ENCODE measurements around the gene BAIAP2L1.

DNA sequence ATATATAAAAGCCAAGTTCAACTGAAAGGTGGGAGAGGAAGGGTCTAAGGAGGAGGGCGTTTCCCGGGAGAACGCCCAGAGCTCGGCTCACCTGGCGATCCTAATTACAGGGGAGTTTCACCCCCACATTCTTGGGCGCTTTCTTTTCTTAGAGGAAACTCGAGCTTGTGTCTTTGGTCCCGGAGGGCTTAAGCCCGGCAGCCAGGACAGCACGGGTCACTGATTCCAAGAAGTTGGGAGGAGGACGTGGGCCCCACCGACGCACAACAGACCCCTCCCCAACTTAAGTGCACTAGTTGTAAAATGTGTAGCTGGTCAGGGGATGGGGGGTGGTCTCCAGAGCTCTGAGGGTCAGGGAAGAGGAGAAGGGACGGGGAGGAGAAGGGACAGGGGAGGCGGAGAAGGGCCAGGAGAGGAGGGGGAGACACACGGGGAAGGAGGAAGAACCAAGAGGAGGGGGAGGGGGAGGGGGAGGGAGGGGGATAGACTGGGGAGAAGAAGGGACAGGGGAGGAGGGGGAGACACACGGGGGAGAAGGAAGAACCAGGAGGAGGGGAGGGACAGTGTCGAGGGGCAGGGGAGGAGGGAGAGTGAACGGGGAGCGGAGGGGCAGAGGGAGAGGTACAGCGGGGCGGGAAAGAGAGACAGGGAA, 874 bp downstream of the BAIAP2L1 start:
- TF ChIP-seq POLR2A (IDR thresholded peaks at IDR 0.05; ENCODE audit: low read depth, low read length) (no peak), POLR2AphosphoS5 (IDR thresholded peaks at IDR 0.05; ENCODE audit: low read depth, low read length) (no peak), TAF1 (IDR thresholded peaks at IDR 0.05; ENCODE audit: borderline replicate concordance, low read depth, low read length) (no peak)
